Lung (tissue), 12 donors: ENCODE measurements around the gene LMF1. TPM values are rescaled to one million over a fixed set of nuclear protein-coding genes. Genes with fewer than 3 reads are reported as not detected.

Experiments
- ATAC-seq: fragments of 200-7000 bp; cut with Tn5 transposase; one replicate; pipeline ENCODE4 v1.9.1; 2020; ENCODE audit warnings: moderate number of reproducible peaks; ENCODE audit not compliant: insufficient read depth, low FRiP score
- DNase-seq, 3 donors: peaks; one replicate each; pipeline ENCODE4 v3.0.0-alpha.2; 2013 to 2017
- H3K27ac ChIP-seq, 2 donors: one replicate each; pipeline ENCODE4 v1.5.1; 2013; ENCODE audit warnings: mild to moderate bottlenecking in 2 of 2, moderate library complexity in 2 of 2, control low read depth in 1 of 2, inconsistent platforms in 1 of 2, low read depth in 1 of 2, low read length in 1 of 2
- H3K27me3 ChIP-seq, 3 donors: one replicate each; pipeline ENCODE4 v1.5.1; 2013; ENCODE audit warnings: low read length in 2 of 3; ENCODE audit not compliant: control insufficient read depth in 3 of 3, insufficient read depth in 3 of 3
- H3K36me3 ChIP-seq, 4 donors: one replicate each; pipeline ENCODE4 v1.5.1; 2013; ENCODE audit warnings: low read length in 4 of 4, mild to moderate bottlenecking in 1 of 4, moderate library complexity in 1 of 4; ENCODE audit not compliant: control insufficient read depth in 4 of 4, insufficient read depth in 4 of 4
- H3K4me1 ChIP-seq, 5 donors: one replicate each; pipeline ENCODE4 v1.5.1; 2013; ENCODE audit warnings: low read length in 5 of 5, mild to moderate bottlenecking in 2 of 5, moderate library complexity in 1 of 5; ENCODE audit not compliant: control insufficient read depth in 5 of 5, insufficient read depth in 5 of 5
- H3K4me3 ChIP-seq: one replicate; pipeline ENCODE4 v1.5.1; 2013; ENCODE audit warnings: mild to moderate bottlenecking, control low read depth, moderate library complexity
- H3K9ac ChIP-seq, 2 donors: one replicate each; pipeline ENCODE4 v1.5.1; 2013; ENCODE audit warnings: low read length in 2 of 2, control low read depth in 1 of 2; ENCODE audit not compliant: insufficient read depth in 1 of 2
- H3K9me3 ChIP-seq, 4 donors: one replicate each; pipeline ENCODE4 v1.5.1; 2013; ENCODE audit warnings: low read length in 3 of 4, mild to moderate bottlenecking in 1 of 4, moderate library complexity in 1 of 4; ENCODE audit not compliant: control insufficient read depth in 4 of 4, insufficient read depth in 3 of 4
- WGBS, 2 donors: extraction: QIAGEN DNeasy Blood & Tissue Kit; methylation state at CpG; one replicate each; pipeline ENCODE4 v1.1.7; 2013; 5-methylcytosine and 5-hydroxymethylcytosine counted together
- polyA plus RNA-seq, 2 donors: library from polyadenylated mRNA; stranded (reverse); fragments of 200-250 nt; gene quantifications; one replicate each; pipeline ENCODE4 v1.2.1, GENCODE V29; 2013
- total RNA-seq, 2 donors: library from RNA; depleted of rRNA in 1 of 2; stranded (reverse); fragments of >200 nt in 1 of 2; gene quantifications; one replicate each; pipeline ENCODE4 v1.2.1, GENCODE V29; 2014 to 2021
- TF ChIP-seq, protein P1 (sequence below): IDR thresholded peaks from 2 replicates; pipeline ENCODE4 v1.5.1; 2012; ENCODE audit warnings: mild to moderate bottlenecking; ENCODE audit errors: control extremely low read depth, extremely low read depth
- donor health status: control.
- donor health status: control.
- donor health status: Bipolar disorder and iron deficiency.
- donor health status: healthy.
- donor health status: DM: yes; HTN: yes; CAD: no.

Gene LMF1
- total and polyA plus RNA-seq, 4 donors: 9.1 to 23.7 (median 20.6) TPM

DNA sequence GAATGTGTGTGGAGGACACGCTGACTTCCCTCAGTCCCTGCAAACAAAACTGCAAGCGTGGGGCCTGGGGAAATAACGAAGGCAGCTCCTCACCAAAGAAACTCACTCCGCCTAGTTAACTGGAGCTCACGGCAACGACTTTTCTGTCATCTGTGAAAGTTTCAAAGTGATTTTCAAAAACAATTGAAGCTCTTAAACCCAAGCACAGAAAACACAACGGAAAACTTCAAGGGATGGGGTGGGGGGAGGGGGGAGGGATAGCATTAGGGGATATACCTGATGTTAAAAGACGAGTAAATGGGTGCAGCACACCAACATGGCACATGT lies 167.1 kb downstream of the LMF1 start:
- TF ChIP-seq, protein P1, sequence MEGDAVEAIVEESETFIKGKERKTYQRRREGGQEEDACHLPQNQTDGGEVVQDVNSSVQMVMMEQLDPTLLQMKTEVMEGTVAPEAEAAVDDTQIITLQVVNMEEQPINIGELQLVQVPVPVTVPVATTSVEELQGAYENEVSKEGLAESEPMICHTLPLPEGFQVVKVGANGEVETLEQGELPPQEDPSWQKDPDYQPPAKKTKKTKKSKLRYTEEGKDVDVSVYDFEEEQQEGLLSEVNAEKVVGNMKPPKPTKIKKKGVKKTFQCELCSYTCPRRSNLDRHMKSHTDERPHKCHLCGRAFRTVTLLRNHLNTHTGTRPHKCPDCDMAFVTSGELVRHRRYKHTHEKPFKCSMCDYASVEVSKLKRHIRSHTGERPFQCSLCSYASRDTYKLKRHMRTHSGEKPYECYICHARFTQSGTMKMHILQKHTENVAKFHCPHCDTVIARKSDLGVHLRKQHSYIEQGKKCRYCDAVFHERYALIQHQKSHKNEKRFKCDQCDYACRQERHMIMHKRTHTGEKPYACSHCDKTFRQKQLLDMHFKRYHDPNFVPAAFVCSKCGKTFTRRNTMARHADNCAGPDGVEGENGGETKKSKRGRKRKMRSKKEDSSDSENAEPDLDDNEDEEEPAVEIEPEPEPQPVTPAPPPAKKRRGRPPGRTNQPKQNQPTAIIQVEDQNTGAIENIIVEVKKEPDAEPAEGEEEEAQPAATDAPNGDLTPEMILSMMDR: no peak
- H3K27me3 ChIP-seq: peaks cover 0 to 36% (median 6%) of the 10 kb centered on the region in 3 donors
- no peak overlapping the region for H3K4me3 ChIP-seq
- no peak for ATAC-seq
- no peak for DNase-seq
- 50 to 61% methylated on average over 8 of the region's 8 CpGs for whole genome bisulfite sequencing, 2 donors
- peaks cover 0 to 1% (median 0%) of the 10 kb centered on the region in 4 donors for H3K9me3 ChIP-seq
- no peaks in the 10 kb centered on the region for H3K36me3 ChIP-seq
- no peak overlapping the region for H3K9ac ChIP-seq
- peaks cover 0 to 6% (median 2%) of the 10 kb centered on the region in 5 donors for H3K4me1 ChIP-seq
- no peak overlapping the region for H3K27ac ChIP-seq

Other genes starting within 250 kb of the LMF1 start
- 10 to 100 TPM in 1 of 2 donors, 1 to 10 TPM in 1; 9.2 to 65.7 TPM for gene ANTKMT, start 249.8 kb downstream of the LMF1 start, total RNA-seq
- 10 to 100 TPM; 35.5 to 56.3 TPM for gene ANTKMT, start 249.8 kb downstream of the LMF1 start, polyA plus RNA-seq
- 10 to 100 TPM; 35.7 to 71.6 TPM for gene CCDC78, start 244.5 kb downstream of the LMF1 start, total RNA-seq
- gene CCDC78, start 244.5 kb downstream of the LMF1 start, polyA plus RNA-seq: 10 to 100 TPM; 25.6 to 38.3 TPM
- gene HAGHL, start 243.9 kb downstream of the LMF1 start, total RNA-seq: 10 to 100 TPM in 1 of 2 donors, 1 to 10 TPM in 1; 4.1 to 26.7 TPM
- 10 to 100 TPM; 13.0 to 13.1 TPM for gene HAGHL, start 243.9 kb downstream of the LMF1 start, polyA plus RNA-seq
- gene CIAO3, start 230.0 kb downstream of the LMF1 start, total RNA-seq: 10 to 100 TPM; 31.2 to 40.6 TPM
- gene CIAO3, start 230.0 kb downstream of the LMF1 start, polyA plus RNA-seq: 10 to 100 TPM; 21.0 to 30.2 TPM
- gene MSLN, start 210.2 kb downstream of the LMF1 start, total RNA-seq: 100 to 1,000 TPM in 1 of 2 donors, 10 to 100 TPM in 1; 98.8 to 155 TPM
- 100 to 1,000 TPM; 116 to 125 TPM for gene MSLN, start 210.2 kb downstream of the LMF1 start, polyA plus RNA-seq
- 10 to 100 TPM in 1 of 2 donors, 1 to 10 TPM in 1; 8.2 to 25.2 TPM for gene RPUSD1, start 182.6 kb downstream of the LMF1 start, total RNA-seq
- gene RPUSD1, start 182.6 kb downstream of the LMF1 start, polyA plus RNA-seq: 10 to 100 TPM; 21.8 to 25.6 TPM
- gene CHTF18, start 182.4 kb downstream of the LMF1 start, total RNA-seq: 10 to 100 TPM; 13.3 to 16.5 TPM
- 10 to 100 TPM in 1 of 2 donors, 1 to 10 TPM in 1; 7.5 to 17.4 TPM for gene CHTF18, start 182.4 kb downstream of the LMF1 start, polyA plus RNA-seq
- not detected for gene GNG13, start 170.2 kb downstream of the LMF1 start, total RNA-seq
- not detected for gene GNG13, start 170.2 kb downstream of the LMF1 start, polyA plus RNA-seq
- 1 to 10 TPM in 1 of 2 donors, under 1 TPM in 1; 0.40 to 4.0 TPM for gene SOX8, start 10.8 kb upstream of the LMF1 start, total RNA-seq
- under 1 TPM; 0.33 to 0.39 TPM for gene SOX8, start 10.8 kb upstream of the LMF1 start, polyA plus RNA-seq
- under 1 TPM in 1 of 2 donors, not detected in 1; 0.23 TPM for gene SSTR5, start 101.8 kb upstream of the LMF1 start, total RNA-seq
- not detected for gene SSTR5, start 101.8 kb upstream of the LMF1 start, polyA plus RNA-seq
- gene C1QTNF8, start 125.3 kb upstream of the LMF1 start, total RNA-seq: under 1 TPM in 1 of 2 donors, not detected in 1; 0.74 TPM
- under 1 TPM in 1 of 2 donors, not detected in 1; 0.08 TPM for gene C1QTNF8, start 125.3 kb upstream of the LMF1 start, polyA plus RNA-seq
- 10 to 100 TPM in 1 of 2 donors, 1 to 10 TPM in 1; 5.0 to 10.3 TPM for gene CACNA1H, start 182.1 kb upstream of the LMF1 start, total RNA-seq
- gene CACNA1H, start 182.1 kb upstream of the LMF1 start, polyA plus RNA-seq: 1 to 10 TPM; 6.3 to 7.1 TPM